Measurements from ENCODE around the gene PTCD3. TPM values are rescaled to one million over a fixed set of nuclear protein-coding genes. Genes with fewer than 3 reads are reported as not detected.

Gene PTCD3
- 56.2 to 120 TPM (median 77.0 TPM) in 5 replicates for total RNA-seq (2022; extraction: Qiagen RNA extraction)

GRCh38 chr2:86105969-86106945, at the start of gene PTCD3:
TSS of gene PTCD3 (plus strand) at chr2:86106235. CDS start at chr2:86106248, 13 bp downstream.

GRCh38 chr2:86105252-86105968, 625 bp upstream of the PTCD3 start, which contains the start of gene POLR1A:
TSS of gene POLR1A (minus strand) at chr2:86105886. CDS start at chr2:86105776, 110 bp downstream.

Other genes starting within 250 kb of the PTCD3 start
- gene ST3GAL5, start 217.2 kb upstream of the PTCD3 start, total RNA-seq (2022; extraction: Qiagen RNA extraction) = 33.7 to 45.8 TPM (median 38.9 TPM) in 5 replicates
- gene POLR1A, start 349 bp upstream of the PTCD3 start, total RNA-seq (2022; extraction: Qiagen RNA extraction) = 20.8 to 26.7 TPM (median 24.3 TPM) in 5 replicates
- gene IMMT, start 89.2 kb downstream of the PTCD3 start, total RNA-seq (2022; extraction: Qiagen RNA extraction) = 102 to 116 TPM (median 110 TPM) in 5 replicates
- gene MRPL35, start 93.2 kb downstream of the PTCD3 start, total RNA-seq (2022; extraction: Qiagen RNA extraction) = 66.8 to 98.4 TPM (median 73.1 TPM) in 5 replicates
- gene REEP1, start 231.4 kb downstream of the PTCD3 start, total RNA-seq (2022; extraction: Qiagen RNA extraction) = 0.67 to 0.87 TPM (median 0.74 TPM) in 5 replicates